ENCODE data around the gene CCDC150. TPM values are rescaled to one million over a fixed set of nuclear protein-coding genes. Genes with fewer than 3 reads are reported as not detected.

CCDC150 gene
- total and polyA plus RNA-seq, 4 donors = 0.78 to 6.3 (median 5.1) TPM

DNA sequence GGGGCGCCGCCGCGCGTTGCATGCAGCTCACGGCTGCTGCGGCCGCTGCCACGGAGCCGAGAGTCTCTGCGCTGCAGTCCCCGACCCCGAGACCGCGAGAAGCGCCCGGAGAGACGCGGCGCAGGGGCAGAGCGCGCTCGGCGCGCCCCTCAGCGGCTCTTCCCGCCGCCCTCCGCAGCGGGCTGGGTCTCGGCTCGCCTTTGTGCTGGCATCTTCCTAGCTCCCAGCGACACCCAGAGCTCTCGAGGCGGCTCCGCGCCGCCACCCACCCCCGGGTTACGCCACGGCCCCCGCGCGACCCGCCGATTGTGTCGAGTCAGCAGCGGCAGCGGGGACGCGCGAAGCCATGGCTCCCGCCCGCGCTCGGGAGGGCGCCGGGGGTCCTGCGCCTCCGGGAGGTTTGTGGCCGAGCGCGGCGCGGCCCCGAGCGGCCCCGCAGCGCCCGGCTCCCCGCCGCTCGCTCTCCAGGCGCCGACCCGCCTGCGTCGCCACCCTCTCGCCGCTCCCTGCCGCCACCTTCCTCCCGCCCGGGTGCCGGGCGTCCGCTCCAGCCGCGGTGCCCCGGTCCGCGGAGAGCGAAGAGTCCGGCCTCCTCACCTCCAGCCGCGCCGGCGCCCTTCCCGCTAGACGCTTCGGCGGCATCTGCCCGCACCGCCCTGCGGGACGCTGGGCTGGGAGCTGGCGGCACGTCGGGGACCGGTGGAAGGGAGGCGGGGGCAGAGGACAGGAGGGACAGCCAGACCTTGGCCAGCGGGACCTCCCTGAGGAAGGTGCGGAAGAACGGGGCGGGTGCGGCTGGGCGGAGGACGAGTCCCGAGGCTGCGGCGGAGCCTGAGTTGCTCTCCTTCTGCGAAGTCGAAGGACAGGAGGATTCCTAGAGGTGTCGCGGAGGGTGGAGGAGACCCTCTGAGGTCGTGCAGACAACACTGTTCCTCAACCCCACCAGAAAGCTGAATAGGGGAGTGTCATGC lies 46.3 kb upstream of the CCDC150 start, which contains the start of gene HECW2:
Gene HECW2 (minus strand): TSS at position 644 of the 971 bp plus-strand sequence.
- peaks cover 0 to 14% (median 10%) of the 10 kb centered on the region in 4 donors for H3K4me1 ChIP-seq (ENCODE audit: control insufficient read depth in 4 of 4, insufficient read depth in 4 of 4, low read length in 3 of 4)
- no peaks in the 10 kb centered on the region for H3K9me3 ChIP-seq (ENCODE audit: control insufficient read depth in 4 of 4, low read length in 3 of 4)
- peak within 1 kb of the TSS; percentile 46 to 67 for H3K27ac ChIP-seq (ENCODE audit: low read depth in 1 of 2, low read length in 2 of 2)
- H3K9ac ChIP-seq (ENCODE audit: low read depth in 1 of 2, low read length in 2 of 2) = no peak within 1 kb of the TSS
- no peaks in the 10 kb centered on the region for H3K36me3 ChIP-seq (ENCODE audit: control insufficient read depth in 4 of 4, insufficient read depth in 3 of 4, low read depth in 1 of 4, low read length in 3 of 4)
- TF ChIP-seq FOXA1 (IDR thresholded peaks at IDR 0.05) (no peak), RXRA (IDR thresholded peaks at IDR 0.05) (no peak), RAD21 (IDR thresholded peaks at IDR 0.05) (no peak), GABPA (IDR thresholded peaks at IDR 0.05 in 1 of 2, conservative IDR thresholded peaks at IDR 0.05 in 1 of 2) (no peak), SP1 (IDR thresholded peaks at IDR 0.05) (no peak), NR2F2 (IDR thresholded peaks at IDR 0.05) (no peak), EGR1 (IDR thresholded peaks at IDR 0.05; ENCODE audit: low read depth in 2 of 2) (no peak), TAF1 (conservative IDR thresholded peaks at IDR 0.05) (no peak), HNF4G (IDR thresholded peaks at IDR 0.05) (no peak), FOXA2 (IDR thresholded peaks at IDR 0.05) (no peak)
- TF ChIP-seq, protein P1, sequence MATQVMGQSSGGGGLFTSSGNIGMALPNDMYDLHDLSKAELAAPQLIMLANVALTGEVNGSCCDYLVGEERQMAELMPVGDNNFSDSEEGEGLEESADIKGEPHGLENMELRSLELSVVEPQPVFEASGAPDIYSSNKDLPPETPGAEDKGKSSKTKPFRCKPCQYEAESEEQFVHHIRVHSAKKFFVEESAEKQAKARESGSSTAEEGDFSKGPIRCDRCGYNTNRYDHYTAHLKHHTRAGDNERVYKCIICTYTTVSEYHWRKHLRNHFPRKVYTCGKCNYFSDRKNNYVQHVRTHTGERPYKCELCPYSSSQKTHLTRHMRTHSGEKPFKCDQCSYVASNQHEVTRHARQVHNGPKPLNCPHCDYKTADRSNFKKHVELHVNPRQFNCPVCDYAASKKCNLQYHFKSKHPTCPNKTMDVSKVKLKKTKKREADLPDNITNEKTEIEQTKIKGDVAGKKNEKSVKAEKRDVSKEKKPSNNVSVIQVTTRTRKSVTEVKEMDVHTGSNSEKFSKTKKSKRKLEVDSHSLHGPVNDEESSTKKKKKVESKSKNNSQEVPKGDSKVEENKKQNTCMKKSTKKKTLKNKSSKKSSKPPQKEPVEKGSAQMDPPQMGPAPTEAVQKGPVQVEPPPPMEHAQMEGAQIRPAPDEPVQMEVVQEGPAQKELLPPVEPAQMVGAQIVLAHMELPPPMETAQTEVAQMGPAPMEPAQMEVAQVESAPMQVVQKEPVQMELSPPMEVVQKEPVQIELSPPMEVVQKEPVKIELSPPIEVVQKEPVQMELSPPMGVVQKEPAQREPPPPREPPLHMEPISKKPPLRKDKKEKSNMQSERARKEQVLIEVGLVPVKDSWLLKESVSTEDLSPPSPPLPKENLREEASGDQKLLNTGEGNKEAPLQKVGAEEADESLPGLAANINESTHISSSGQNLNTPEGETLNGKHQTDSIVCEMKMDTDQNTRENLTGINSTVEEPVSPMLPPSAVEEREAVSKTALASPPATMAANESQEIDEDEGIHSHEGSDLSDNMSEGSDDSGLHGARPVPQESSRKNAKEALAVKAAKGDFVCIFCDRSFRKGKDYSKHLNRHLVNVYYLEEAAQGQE (IDR thresholded peaks at IDR 0.05) = no peak
- TF ChIP-seq, protein P2, sequence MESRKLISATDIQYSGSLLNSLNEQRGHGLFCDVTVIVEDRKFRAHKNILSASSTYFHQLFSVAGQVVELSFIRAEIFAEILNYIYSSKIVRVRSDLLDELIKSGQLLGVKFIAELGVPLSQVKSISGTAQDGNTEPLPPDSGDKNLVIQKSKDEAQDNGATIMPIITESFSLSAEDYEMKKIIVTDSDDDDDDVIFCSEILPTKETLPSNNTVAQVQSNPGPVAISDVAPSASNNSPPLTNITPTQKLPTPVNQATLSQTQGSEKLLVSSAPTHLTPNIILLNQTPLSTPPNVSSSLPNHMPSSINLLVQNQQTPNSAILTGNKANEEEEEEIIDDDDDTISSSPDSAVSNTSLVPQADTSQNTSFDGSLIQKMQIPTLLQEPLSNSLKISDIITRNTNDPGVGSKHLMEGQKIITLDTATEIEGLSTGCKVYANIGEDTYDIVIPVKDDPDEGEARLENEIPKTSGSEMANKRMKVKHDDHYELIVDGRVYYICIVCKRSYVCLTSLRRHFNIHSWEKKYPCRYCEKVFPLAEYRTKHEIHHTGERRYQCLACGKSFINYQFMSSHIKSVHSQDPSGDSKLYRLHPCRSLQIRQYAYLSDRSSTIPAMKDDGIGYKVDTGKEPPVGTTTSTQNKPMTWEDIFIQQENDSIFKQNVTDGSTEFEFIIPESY (IDR thresholded peaks at IDR 0.05) = no peak
- TF ChIP-seq, protein P3, sequence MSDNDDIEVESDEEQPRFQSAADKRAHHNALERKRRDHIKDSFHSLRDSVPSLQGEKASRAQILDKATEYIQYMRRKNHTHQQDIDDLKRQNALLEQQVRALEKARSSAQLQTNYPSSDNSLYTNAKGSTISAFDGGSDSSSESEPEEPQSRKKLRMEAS (IDR thresholded peaks at IDR 0.05) = no peak
- peak; percentile 51 for DNase-seq (ENCODE audit: low spot score)
- no peaks in the 10 kb centered on the region for H3K27me3 ChIP-seq (ENCODE audit: control insufficient read depth in 4 of 4, insufficient read depth in 4 of 4, low read length in 3 of 4)
- H3K4me3 ChIP-seq (ENCODE audit: low read depth in 1 of 3, low read length in 3 of 3) = peak within 1 kb of the TSS; percentile 42 to 87 (median 78)
- under 1% methylated on average over 125 of the region's 125 CpGs for WGBS

- 96% methylated on average over 6 of the region's 6 CpGs for WGBS
- no peak overlapping the region for H3K9ac ChIP-seq (ENCODE audit: low read depth in 1 of 2, low read length in 2 of 2)
- H3K27ac ChIP-seq (ENCODE audit: low read depth in 1 of 2, low read length in 2 of 2) = no peak overlapping the region
- H3K4me3 ChIP-seq (ENCODE audit: low read depth in 1 of 3, low read length in 3 of 3) = no peak overlapping the region
- H3K27me3 ChIP-seq (ENCODE audit: control insufficient read depth in 4 of 4, insufficient read depth in 4 of 4, low read length in 3 of 4) = no peaks in the 10 kb centered on the region
- DNase-seq (ENCODE audit: low spot score) = no peak
- no peaks in the 10 kb centered on the region for H3K9me3 ChIP-seq (ENCODE audit: control insufficient read depth in 4 of 4, low read length in 3 of 4)
- H3K36me3 ChIP-seq (ENCODE audit: control insufficient read depth in 4 of 4, insufficient read depth in 3 of 4, low read depth in 1 of 4, low read length in 3 of 4) = no peaks in the 10 kb centered on the region
- peaks cover 0 to 14% (median 10%) of the 10 kb centered on the region in 4 donors for H3K4me1 ChIP-seq (ENCODE audit: control insufficient read depth in 4 of 4, insufficient read depth in 4 of 4, low read length in 3 of 4)
- TF ChIP-seq TAF1 (conservative IDR thresholded peaks at IDR 0.05) = no peak
- TF ChIP-seq HNF4G (IDR thresholded peaks at IDR 0.05) = no peak
- TF ChIP-seq, protein P2 (IDR thresholded peaks at IDR 0.05) = no peak
- TF ChIP-seq SP1 (IDR thresholded peaks at IDR 0.05) = no peak
- TF ChIP-seq YY1 (IDR thresholded peaks at IDR 0.05) = no peak
- no peak for TF ChIP-seq JUND (IDR thresholded peaks at IDR 0.05)
- TF ChIP-seq RXRA (IDR thresholded peaks at IDR 0.05) = no peak
- no peak for TF ChIP-seq EGR1 (IDR thresholded peaks at IDR 0.05; ENCODE audit: low read depth in 2 of 2)
- TF ChIP-seq CTCF (IDR thresholded peaks at IDR 0.05; ENCODE audit: low read depth, low read length, missing input control) = no peak
- TF ChIP-seq RAD21 (IDR thresholded peaks at IDR 0.05) = no peak
- TF ChIP-seq, protein P1 (IDR thresholded peaks at IDR 0.05) = no peak
- TF ChIP-seq GABPA (IDR thresholded peaks at IDR 0.05 in 1 of 2, conservative IDR thresholded peaks at IDR 0.05 in 1 of 2) = no peak
Measured at GRCh38 chr2:196594158-196594557, 45.4 kb upstream of the CCDC150 start.
